Effector memory CD8-positive, alpha-beta T cell (primary cell): ENCODE data around the gene OLFML1.

ENCODE experiments used
- ATAC-seq: fragments of 150-1000 bp; cut with Tn5 transposase; replicated peaks from 2 replicates; pipeline ENCODE4 v1.10.0; 2021; ENCODE audit warnings: mild to moderate bottlenecking, moderate library complexity
- DNase-seq, 3 experiments: peaks; one replicate each; pipeline ENCODE4 v3.0.0; 2021
- H3K27ac Mint-ChIP-seq, 2 donors: one replicate each; pipeline ENCODE4 v1.8.0; 2022; ENCODE audit warnings: mild to moderate bottlenecking in 2 of 2, mixed read lengths in 2 of 2, moderate library complexity in 2 of 2
- H3K27me3 Mint-ChIP-seq, 2 donors: one replicate each; pipeline ENCODE4 v1.8.0; 2022; ENCODE audit warnings: mixed read lengths in 2 of 2
- H3K36me3 Mint-ChIP-seq: one replicate; pipeline ENCODE4 v1.8.0; 2022; ENCODE audit warnings: mild to moderate bottlenecking, moderate library complexity, mixed read lengths; ENCODE audit not compliant: insufficient read depth
- H3K4me1 Mint-ChIP-seq, 2 donors: one replicate each; pipeline ENCODE4 v1.8.0; 2022; ENCODE audit warnings: low read depth in 2 of 2, mixed read lengths in 2 of 2
- H3K4me3 Mint-ChIP-seq, 2 donors: one replicate each; pipeline ENCODE4 v1.8.0; 2022; ENCODE audit warnings: mild to moderate bottlenecking in 2 of 2, mixed read lengths in 2 of 2, moderate library complexity in 2 of 2
- H3K9me3 Mint-ChIP-seq, 2 donors: one replicate each; pipeline ENCODE4 v1.8.0; 2022; ENCODE audit warnings: mixed read lengths in 2 of 2

Gene OLFML1

DNA sequence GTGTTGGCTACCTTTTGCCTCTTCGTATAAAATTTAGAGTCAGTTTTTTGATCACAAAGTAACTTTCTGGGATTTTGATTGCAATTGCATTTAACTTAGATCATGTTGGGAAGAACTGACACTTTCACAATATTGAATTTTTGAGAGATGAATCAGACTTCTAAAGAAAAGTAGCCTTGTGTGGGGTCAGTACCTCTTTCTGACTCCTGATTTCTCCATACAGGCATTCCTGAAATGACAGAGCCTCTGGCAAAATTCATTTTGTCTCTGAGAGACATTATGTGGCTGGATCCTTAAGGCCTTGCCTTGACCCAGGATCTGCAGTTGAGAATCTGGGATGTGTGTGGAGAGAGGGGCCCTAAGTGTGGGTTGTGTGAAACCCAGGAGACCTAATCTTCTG lies 66.3 kb downstream of the OLFML1 start:
- ATAC-seq (no peak), DNase-seq (no peak)
- no peaks in the 10 kb centered on the region for H3K9me3 Mint-ChIP-seq
- no peaks in the 10 kb centered on the region for H3K4me1 Mint-ChIP-seq
- H3K27me3 Mint-ChIP-seq: no peaks in the 10 kb centered on the region
- no peak overlapping the region for H3K27ac Mint-ChIP-seq
- H3K4me3 Mint-ChIP-seq: no peak overlapping the region
- no peaks in the 10 kb centered on the region for H3K36me3 Mint-ChIP-seq

DNA sequence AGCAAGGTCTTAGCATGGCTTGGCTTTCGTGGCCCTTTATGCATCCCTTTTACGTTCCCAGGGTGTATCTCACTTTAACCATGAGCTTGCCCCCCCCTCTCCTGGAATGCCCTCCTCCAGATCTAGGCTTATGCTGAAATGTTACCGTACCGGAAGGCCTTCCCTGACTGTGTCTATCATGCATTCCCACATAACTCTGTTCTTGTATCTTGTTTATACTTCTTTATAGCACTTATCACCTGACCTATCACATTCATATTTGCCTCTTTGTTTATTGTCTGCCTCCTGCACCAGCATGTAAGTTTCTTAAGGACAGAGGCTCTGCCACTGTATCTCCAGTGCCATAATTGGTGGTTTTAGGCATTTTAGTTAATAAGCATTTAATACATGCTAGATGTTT lies 67.4 kb downstream of the OLFML1 start:
- Mint-ChIP-seq H3K9me3 (no peaks in the 10 kb centered on the region), H3K4me3 (no peak overlapping the region), H3K4me1 (no peaks in the 10 kb centered on the region), H3K36me3 (no peaks in the 10 kb centered on the region), H3K27ac (no peak overlapping the region), H3K27me3 (no peaks in the 10 kb centered on the region)
- no peak for ATAC-seq
- DNase-seq: no peak

DNA sequence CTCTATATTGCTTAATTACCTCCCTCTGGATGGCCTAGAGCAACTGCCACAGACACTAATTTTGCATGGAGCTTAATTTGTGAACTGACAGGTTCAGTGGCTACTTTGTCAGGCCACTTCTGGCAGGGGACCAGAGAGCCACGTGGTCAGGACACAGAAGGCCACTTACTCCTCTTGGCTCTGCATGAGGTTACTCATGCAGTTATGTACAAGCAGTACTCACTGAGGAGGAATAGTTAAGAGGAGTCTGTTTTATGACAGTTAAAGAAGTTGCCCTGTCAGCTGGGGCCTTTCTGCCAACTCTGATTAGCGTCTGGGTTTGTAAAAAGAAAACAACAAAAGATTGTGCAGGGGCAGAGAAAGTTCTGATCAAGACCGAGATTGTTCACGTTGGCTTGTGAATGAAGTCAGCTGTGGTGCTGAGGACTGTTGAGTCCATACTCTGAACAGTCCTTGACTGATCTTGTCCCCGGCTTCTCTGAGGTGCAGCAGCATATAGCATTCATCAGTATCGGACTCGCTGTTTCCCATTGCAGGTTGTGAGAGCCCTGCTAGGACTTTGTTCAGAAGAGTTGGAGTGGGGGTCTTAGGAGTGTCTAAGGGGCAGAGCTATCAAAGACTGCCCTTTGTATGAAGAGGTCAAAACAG lies 69.9 kb downstream of the OLFML1 start:
- Mint-ChIP-seq H3K36me3 (peaks cover 3% of the 10 kb centered on the region), H3K27me3 (no peaks in the 10 kb centered on the region), H3K27ac (no peak overlapping the region), H3K9me3 (no peaks in the 10 kb centered on the region), H3K4me1 (no peaks in the 10 kb centered on the region), H3K4me3 (no peak overlapping the region)
- DNase-seq: no peak
- ATAC-seq: no peak

DNA sequence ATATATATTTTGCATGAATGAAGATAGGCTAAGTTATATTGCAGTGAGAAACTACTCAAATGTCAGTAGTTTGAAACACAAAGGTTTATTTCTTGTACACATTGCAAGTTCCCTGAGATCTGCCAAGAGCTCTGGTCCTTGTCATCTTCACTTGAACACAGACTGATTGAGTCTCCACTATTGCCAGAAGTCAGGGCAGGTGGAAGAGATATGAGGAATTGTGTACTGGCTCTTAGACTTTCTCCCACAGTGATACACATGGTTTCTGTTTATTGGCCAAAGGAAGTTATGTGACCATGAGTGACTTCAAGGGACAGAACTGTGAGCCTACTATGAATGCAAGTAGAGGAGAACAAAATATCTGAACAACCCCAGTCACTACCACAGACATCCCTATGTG lies 72.7 kb downstream of the OLFML1 start:
- H3K9me3 Mint-ChIP-seq: no peaks in the 10 kb centered on the region
- H3K36me3 Mint-ChIP-seq: peaks cover 3% of the 10 kb centered on the region
- no peaks in the 10 kb centered on the region for H3K4me1 Mint-ChIP-seq
- no peaks in the 10 kb centered on the region for H3K27me3 Mint-ChIP-seq
- DNase-seq (no peak), ATAC-seq (no peak)
- no peak overlapping the region for H3K27ac Mint-ChIP-seq
- H3K4me3 Mint-ChIP-seq: no peak overlapping the region

DNA sequence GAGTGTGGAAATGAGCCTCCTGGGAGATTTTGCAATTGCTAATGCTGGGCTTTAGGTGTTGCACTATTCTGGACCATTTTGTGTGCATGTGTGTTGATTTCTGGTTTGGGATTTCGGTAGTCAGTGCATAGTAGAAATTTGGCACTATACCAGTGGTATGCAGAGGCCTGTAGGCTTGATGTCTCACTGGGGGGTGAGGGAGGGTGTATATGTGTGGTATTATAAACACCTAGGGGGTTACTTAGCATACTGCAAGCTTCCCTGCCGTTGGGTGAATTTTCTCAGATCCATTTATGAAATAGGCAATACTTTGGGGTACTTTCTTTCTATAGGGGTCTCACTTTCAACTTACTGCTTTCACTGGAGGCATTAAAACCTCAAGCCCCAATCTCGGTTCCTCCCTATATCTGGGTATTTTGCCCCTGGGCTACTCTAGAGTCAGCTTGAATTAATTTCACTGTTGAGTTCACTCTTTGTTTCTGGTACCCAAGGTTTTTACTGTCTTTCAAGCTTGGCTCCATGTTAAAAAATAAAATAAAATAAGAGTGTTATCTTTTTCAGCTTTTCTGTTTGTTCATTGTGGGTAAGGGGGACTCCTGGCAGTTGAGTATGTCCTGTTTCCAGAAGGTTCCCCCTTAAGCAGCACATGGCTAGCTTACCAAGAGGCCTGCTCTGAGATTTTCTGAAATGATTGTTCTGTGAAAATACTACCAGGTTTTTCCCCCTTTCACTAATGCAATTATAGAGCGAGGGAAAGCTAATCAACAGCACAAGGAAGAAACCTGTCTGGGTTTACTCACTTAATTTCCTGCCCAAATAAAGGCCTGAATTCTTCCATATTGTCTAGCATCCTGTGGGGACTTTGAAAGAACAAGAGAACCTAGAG lies 74.3 kb downstream of the OLFML1 start:
- no peak for DNase-seq
- H3K4me1 Mint-ChIP-seq: no peaks in the 10 kb centered on the region
- H3K4me3 Mint-ChIP-seq: no peak overlapping the region
- H3K27ac Mint-ChIP-seq: no peak overlapping the region
- no peaks in the 10 kb centered on the region for H3K27me3 Mint-ChIP-seq
- ATAC-seq: no peak
- no peaks in the 10 kb centered on the region for H3K9me3 Mint-ChIP-seq
- peaks cover 3% of the 10 kb centered on the region for H3K36me3 Mint-ChIP-seq
